GM18508 (cell line): ENCODE measurements around the gene HDAC7.

Source experiments
- ATAC-seq: cut with Tn5 transposase; IDR thresholded peaks from one replicate; pipeline ENCODE4 v1.9.1; 2021; ENCODE audit warnings: moderate number of reproducible peaks; ENCODE audit not compliant: insufficient read depth, unreplicated experiment

Gene HDAC7

DNA sequence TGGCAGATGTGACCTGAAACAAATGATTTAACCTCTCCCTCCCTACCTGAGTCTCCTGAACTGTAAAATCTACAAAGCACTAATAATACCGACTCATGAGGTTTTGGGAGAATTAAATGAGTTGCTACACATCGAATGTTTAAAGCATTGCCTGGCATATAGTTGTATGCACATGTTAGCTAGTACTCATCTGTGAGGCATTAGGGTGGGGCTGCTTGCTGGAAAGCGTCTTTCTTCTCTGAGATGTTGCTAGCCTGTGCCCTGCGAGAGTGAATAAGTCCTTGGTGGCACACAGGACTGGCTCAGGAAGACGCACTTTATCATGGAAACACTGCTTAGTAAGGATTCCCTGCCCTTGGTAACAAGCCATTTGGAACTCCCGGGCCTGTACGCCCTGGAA, 67.2 kb downstream of the HDAC7 start:
- ATAC-seq = no peak

GRCh38 chr12:47752121-47752520, 67.6 kb downstream of the HDAC7 start:
- ATAC-seq = no peak

DNA sequence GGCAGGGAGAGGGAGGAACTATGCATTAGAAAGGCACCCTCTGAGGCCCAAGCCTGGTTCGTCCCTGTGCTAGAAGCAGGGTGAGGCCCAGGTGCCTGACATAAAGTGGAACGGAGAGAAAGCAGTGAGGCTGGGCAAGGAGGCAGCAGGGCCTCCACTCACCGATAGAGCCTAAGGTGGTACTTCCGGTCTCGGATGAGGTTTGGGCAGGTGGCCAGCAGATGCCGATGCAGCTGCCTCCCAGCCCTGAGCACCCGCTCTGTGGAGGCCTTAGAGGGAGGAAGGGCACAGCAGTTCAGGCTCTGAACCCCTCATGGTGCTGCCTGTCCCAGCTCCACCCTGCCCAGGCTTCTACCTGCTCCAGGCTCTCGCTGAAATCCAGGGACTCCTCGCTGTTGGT, 68.1 kb downstream of the HDAC7 start:
- ATAC-seq = no peak

DNA sequence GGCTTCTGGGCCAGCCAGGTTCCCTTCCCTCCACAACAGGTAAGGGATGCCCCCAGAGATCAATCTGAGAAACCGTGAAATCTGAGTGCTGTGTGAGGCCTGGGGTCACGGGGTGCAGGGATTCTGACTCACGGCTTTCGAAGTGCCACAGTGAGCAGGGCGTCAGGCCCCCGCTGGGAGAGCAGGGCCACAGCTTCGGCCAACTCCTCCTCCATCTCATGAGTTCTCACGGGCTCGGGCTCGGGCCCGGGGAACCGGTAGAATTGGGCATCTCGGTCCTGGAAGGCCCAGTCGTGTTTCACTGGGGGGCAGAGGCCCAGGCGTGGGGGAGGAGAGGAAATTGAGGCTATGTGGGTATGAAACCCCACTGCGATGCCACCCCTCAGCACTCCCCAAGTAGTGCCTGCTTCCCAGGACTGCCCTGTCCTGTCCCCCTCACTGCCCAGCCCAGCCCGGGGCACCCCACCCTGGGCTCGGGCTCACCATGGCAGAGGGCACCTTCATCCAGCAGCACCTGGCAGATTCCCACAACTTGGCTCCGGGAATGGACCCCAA, 68.7 kb downstream of the HDAC7 start:
- ATAC-seq = no peak

DNA sequence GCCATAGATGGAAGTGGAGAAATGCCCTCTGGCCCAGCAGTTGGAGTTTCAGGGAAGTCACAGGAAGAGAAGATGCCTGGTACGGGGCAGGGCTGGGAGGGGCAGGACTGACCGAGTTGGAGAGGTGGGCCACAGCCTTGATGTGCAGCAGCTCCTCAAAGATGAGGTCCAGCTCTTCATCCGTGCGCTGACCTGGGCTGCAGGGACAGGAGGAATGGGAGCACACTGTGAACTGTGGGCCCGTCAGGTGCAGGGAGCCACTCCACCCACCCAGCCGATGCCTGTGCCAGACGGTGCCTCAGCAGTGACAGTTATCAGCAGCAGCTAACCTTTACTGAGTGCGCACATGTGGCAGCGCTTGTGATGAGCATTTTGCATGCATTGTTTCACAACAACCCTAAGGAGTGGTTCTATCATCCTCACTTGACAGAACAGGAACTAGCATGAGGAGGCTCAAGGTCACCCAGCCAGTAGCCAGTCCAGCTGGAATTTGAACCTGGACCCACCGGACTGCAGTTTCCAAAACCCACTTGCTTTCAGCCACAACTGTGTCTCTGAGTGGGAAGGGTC, 69.4 kb downstream of the HDAC7 start:
- no peak for ATAC-seq

- no peak for ATAC-seq
Measured at GRCh38 chr12:47748899-47749298, 70.8 kb downstream of the HDAC7 start.

DNA sequence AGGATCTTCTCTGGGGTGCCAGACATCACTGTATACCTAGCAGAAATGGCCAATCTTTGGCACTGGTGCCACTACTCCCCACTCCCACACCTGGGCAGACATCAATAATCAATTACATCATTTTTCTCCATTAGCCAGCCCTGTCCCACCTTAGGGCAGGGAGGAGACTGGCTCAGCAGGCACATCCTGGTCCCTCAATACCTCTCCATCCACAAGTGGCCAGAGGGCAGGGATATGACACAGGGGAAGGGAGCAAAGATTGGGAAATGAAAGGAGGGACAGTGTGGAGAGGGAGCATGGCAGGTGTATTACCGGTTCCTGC, 71.2 kb downstream of the HDAC7 start:
- no peak for ATAC-seq

- ATAC-seq = no peak
Measured at GRCh38 chr12:47747596-47748506, 71.9 kb downstream of the HDAC7 start.

- no peak for ATAC-seq
Measured at GRCh38 chr12:47747126-47747525, 72.6 kb downstream of the HDAC7 start.

- no peak for ATAC-seq
Measured at GRCh38 chr12:47746523-47746922, 73.2 kb downstream of the HDAC7 start.

DNA sequence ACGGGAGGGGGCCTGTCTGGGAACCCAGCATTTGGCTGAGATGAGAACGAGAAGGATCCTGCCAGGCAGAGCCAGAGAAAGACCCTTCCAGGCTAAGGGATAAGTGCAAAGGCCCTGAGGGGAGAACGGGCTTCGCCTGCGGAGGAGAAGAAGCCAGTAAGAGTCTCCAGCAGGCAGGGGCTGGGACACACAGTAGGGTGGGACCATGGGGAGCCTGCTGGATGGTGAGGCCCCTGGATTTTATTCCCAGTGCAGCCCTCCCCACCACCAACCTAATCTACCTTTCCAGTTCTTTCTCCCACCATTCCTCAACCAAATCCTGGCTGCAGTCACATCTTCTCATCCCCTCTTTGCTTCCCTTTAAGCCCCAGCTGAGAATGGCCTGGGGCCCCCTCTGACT, 73.6 kb downstream of the HDAC7 start:
- no peak for ATAC-seq

- ATAC-seq = no peak
Measured at GRCh38 chr12:47745485-47746041, 74.1 kb downstream of the HDAC7 start.

DNA sequence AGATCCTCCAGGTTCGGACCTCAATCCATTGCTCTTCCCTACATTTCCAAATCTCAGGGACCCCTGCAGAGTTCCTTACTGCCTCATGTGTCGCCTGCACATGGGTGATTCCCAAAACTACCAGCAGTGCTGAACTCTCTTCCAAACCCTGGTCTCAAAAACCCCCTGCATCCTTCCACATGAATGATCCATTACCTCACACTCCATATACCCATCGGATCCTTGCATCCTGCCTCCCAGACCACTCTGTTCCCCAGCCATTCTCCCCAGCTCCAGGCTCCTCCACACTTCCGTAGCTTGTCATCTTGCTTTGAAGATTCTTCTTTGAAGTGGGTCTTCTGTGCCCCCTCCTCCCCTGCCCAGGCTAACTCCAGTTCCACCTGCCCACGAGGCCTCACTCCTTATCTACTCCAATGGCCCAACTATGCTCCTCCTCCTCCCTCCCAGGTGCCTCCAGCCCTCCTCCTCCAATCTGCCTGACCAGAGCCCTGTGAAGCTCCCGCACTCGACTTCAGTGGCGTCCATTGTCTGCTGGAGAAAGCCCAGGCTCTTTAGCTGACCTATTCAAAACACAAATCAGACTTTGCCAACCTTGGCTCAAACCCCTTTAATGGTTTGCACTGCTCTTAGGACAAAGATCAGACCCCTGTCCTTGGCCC, 74.8 kb downstream of the HDAC7 start:
- no peak for ATAC-seq

GRCh38 chr12:47744005-47744651, 75.6 kb downstream of the HDAC7 start:
- no peak for ATAC-seq

GRCh38 chr12:47743311-47743860, 76.3 kb downstream of the HDAC7 start:
- ATAC-seq = no peak

DNA sequence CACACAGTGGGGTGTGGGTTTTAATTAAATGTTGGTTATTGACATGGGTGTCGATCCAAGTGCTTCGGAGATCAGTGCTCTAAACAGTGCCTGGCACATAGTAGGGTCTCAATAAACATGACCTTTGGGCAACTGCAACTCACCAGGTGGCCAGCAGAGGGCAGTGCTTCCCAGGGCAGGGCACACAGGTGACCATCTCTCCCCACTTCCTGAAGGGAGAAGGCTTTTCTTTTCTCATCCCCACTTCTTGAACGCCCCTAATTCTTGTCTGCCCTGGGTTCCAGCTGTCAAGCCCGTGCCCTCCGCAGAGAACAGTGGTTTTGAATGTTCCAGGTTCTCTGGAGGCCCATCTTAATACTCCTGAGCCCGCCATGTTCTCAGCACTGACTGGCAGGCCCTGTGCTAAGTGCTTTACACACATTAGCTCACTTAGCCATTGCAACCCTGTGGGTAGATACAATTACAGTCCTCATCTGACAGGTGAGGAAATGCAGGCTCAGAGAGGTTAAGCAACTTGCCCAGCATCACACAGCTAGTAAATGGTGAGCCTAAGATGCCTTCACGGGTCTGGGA, 77.4 kb downstream of the HDAC7 start:
- ATAC-seq = no peak

- ATAC-seq = no peak
Measured at GRCh38 chr12:47741340-47741703, 78.4 kb downstream of the HDAC7 start.

DNA sequence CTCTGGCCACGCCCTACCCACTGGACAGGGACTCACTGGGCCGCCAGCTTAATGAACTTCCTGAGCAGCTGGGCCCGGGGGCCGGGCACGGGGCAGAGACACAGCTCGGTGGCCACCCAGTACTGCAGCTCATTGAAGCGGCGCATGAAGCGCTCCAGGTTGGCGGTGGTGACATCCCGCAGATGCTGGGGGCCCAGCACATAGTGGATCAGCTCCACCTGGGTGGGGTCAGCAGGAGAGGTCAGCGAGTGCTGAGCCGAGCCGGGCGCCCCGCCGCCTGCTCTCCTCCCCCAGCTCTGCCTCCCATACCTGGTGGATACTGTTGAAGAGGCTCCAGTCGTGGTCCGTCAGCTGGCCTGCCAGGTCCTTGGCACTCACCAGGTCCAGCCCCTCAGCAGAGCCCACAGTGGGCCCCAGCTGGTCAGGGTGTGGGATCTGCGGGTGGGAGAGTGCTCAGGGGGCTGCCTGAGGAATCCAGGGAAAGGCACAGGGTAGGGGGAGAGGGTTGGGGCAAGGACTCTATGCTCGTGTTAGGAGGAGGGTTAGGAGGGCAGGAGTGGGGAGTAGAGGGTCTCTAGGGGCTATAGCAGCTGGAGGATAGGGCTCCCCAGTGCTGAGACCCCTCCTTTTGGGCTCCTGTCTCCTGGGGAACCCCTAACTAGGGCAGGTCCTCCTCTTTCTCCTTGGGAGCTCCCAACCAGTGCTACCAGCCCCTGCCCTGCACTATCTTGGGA, 78.9 kb downstream of the HDAC7 start:
- ATAC-seq = no peak

- no peak for ATAC-seq
Measured at GRCh38 chr12:47739979-47740378, 79.7 kb downstream of the HDAC7 start.
